ENCODE results near the gene ARVCF.
A peak's percentile ranks its signal among the peaks of the same experiment; 100 is the strongest.

Gene ARVCF

DNA sequence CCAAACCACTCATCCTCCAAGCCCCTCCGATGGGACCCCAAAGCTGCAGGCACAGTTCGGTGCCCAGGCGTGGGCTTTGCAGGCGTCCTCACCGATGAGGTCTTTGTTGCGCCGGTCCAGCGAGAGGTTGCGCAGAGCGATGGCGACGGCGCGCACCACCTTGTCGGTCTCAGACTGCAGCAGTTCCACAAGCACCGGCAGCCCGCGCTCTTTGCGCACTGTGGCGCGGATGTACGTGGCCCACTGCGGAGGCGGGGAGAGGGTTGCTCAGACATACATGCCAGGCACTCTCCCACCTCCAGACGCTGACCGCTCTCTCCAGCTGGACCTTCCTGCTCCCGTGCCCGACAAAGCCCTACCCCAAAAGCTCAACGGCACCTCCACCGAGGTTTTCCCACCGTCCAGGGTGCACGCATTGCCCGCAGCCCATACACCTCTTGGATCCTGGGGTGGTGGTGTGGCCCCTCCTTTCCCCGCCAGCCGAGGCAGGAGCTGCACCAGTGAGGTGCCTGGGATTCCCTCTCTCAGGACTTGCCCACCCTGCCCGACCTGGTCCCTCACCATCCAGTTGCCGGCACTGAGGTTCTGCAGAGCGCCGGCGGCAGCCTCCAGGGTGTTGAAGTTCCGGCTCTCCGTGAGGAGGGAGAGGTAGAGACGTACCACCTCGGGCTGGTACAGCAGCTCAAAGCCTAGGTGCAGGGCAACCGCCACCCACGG, 42.9 kb downstream of the ARVCF start:
- H3K4me3 ChIP-seq, result no peak overlapping the region
- intact Hi-C loops (cut with DNase I; ENCODE audit: low total_unique reads), result no loop called here

DNA sequence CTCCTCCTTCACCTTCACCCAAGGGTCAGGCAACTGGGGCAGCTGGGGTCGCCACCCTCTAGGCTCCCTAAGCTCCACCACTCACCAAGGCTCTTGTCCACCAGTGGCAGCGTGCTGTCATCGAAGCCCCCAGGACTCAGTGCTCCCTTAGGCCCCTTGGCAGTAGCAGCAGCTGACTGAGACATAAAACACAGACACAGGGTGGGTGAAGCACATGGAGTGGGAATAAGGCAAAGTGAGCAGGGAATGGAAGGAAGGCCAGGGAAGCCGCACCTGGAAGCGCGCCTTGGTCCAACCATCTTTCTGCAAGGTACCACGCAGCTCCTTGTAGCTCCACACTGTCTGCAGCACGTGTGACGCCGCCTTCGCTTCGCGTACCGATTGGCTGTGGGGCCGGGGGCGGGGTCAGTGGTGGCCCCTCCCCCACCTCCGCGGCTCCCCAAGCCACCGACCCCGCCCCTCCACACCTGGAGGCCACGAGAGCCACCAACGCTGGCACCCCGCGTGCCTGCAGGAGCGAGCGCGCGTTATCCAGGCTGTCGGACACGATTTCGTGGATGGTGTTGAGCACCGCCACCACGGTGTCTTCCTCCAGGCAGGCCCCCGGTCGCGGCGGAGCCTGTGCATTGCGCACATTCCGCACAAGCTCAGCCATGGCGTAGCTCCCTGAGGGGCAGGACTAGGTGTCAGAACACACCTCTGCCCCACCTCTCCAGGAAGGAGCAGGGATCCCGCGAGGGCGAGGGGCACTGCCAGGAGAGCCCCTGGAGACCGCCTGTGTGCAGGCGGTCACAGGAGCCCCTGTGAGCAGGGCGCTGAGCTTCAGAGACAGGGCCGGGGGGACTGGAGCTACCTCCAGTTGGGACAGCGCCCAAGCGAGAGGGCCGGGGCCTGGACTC, 43.7 kb downstream of the ARVCF start:
- peaks cover 9 to 89% (median 77%) of the 10 kb centered on the region in 3 donors for H3K36me3 ChIP-seq
- intact Hi-C loops (cut with DNase I; ENCODE audit: low total_unique reads), result no loop called here
- TF ChIP-seq, protein P1, sequence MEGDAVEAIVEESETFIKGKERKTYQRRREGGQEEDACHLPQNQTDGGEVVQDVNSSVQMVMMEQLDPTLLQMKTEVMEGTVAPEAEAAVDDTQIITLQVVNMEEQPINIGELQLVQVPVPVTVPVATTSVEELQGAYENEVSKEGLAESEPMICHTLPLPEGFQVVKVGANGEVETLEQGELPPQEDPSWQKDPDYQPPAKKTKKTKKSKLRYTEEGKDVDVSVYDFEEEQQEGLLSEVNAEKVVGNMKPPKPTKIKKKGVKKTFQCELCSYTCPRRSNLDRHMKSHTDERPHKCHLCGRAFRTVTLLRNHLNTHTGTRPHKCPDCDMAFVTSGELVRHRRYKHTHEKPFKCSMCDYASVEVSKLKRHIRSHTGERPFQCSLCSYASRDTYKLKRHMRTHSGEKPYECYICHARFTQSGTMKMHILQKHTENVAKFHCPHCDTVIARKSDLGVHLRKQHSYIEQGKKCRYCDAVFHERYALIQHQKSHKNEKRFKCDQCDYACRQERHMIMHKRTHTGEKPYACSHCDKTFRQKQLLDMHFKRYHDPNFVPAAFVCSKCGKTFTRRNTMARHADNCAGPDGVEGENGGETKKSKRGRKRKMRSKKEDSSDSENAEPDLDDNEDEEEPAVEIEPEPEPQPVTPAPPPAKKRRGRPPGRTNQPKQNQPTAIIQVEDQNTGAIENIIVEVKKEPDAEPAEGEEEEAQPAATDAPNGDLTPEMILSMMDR (IDR thresholded peaks at IDR 0.05), result no peak
- H3K4me1 ChIP-seq, result peaks cover 0 to 21% (median 6%) of the 10 kb centered on the region in 4 donors
- H3K4me3 ChIP-seq, result no peak overlapping the region
- peak overlapping the region in 1 of 2 donors; percentile 1 for H3K27ac ChIP-seq
- no peak for DNase-seq
- no peaks in the 10 kb centered on the region for H3K27me3 ChIP-seq
- no peaks in the 10 kb centered on the region for H3K9me3 ChIP-seq

More for the DNA sequence above, 42.9 kb downstream of the ARVCF start:
- no peaks in the 10 kb centered on the region for H3K27me3 ChIP-seq
- TF ChIP-seq, protein P1 (IDR thresholded peaks at IDR 0.05), result no peak
- DNase-seq, result no peak
- H3K9me3 ChIP-seq, result no peaks in the 10 kb centered on the region
- H3K36me3 ChIP-seq, result peaks cover 9 to 89% (median 76%) of the 10 kb centered on the region in 3 donors
- H3K4me1 ChIP-seq, result peaks cover 0 to 21% (median 6%) of the 10 kb centered on the region in 4 donors
- H3K27ac ChIP-seq, result no peak overlapping the region

DNA sequence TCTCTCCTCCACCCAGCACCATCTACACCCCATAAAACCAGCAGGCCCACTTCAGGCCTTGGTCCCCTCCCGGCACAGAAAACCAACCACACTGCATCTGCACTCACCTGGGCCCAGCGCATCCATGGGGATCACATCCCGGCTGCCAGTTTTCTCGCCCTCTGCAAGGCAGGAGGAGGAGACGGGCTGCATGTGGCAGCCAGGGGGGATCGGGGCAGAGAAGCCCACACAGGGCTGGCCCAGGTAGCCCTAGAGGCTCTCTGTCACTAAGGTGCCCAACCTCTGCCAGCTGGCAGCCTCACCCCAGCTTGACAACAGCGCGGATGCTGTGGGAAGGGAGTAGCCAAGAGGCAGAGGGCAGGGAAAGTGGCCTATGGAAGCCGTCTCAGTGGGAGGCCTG, 44.4 kb downstream of the ARVCF start:
- Histone ChIP-seq H3K4me3 (no peak overlapping the region), H3K27me3 (no peaks in the 10 kb centered on the region), H3K27ac (peak overlapping the region in 1 of 2 donors; percentile 1), H3K36me3 (peaks cover 9 to 89% (median 78%) of the 10 kb centered on the region in 3 donors), H3K4me1 (peaks cover 0 to 21% (median 6%) of the 10 kb centered on the region in 4 donors), H3K9me3 (no peaks in the 10 kb centered on the region)
- no peak for DNase-seq
- TF ChIP-seq, protein P1 (IDR thresholded peaks at IDR 0.05), result no peak
- intact Hi-C loops (cut with DNase I; ENCODE audit: low total_unique reads), result no loop called here

DNA sequence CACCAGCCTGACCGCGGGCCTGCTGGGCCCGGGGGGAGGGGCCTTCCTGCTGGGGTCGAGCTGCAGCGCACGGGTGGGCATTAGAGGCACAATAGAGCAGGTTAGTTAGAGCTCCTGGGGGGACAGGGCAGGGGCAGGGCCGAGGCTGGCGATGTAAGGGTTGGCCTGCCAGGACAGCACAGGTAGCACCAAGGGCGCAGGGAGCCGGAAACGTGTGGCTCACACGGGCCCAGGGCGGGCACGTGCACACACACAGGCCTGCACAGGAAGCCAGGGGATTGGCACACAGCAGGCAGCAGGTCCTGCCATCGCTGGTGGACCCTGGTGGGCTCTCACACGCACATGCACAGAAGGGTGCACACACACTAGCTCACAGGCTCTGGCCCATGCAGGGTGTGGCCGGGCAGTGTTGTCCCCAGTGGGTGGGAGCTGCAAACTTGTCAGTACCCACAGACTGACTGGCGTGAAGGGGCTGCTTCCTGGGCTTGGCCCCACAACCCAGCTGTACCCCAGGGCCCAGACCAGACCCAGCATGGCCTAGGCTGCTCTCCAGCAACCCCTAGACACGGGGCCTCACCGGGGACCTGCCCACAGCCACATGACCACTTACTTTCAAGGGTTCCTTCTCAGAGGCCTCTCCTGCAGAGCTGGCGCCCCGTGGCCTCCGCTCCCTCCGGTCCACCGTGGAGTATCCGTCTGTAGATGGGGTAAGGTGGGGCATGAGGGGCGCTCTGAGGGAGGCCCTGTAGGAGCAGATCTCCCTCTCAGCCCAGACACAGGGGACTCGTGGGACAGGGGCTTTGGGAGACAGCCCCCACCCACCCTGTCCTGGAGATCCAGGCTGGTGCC, 45.1 kb downstream of the ARVCF start:
- TF ChIP-seq, protein P1 (IDR thresholded peaks at IDR 0.05), result no peak

More for the DNA sequence above, 45.1 kb downstream of the ARVCF start:
- Histone ChIP-seq H3K27ac (peak overlapping the region; percentile 1 to 55), H3K27me3 (no peaks in the 10 kb centered on the region), H3K4me1 (peaks cover 0 to 21% (median 6%) of the 10 kb centered on the region in 4 donors), H3K36me3 (peaks cover 14 to 89% (median 78%) of the 10 kb centered on the region in 3 donors), H3K9me3 (no peaks in the 10 kb centered on the region), H3K4me3 (no peak overlapping the region)
- intact Hi-C loops (cut with DNase I; ENCODE audit: low total_unique reads), result no loop called here
- no peak for DNase-seq
